Activated naive CD8-positive, alpha-beta T cell treated with anti-CD3 and anti-CD28 coated beads, Interleukin-2, amount 50 U/mL, for 16 hours (primary cell): ENCODE measurements around the gene DNAJC15.

Source experiments
- DNase-seq: peaks from one replicate; pipeline ENCODE4 v3.0.0-alpha.2; 2020; ENCODE audit warnings: low read depth, low spot score

DNAJC15 gene

DNA sequence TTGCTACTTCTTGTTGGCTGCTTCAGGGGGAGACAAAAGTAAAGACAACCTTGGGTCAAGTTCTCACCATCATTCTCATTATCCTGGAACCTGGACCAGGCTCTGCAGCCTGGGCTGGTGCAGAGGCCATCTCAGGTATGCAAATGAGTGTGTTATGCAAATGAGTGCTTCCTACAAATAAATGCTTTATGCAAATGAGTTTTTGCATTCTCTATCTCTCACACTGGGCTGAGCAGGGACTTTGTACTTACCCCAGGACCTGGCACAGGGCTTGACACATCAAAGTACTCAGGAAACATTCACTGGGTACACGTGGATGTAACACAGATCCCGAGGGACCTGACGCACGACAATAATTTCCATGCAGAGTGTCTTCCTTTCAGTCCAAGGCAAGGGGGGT, 103.0 kb downstream of the DNAJC15 start:
- DNase-seq = no peak

DNA sequence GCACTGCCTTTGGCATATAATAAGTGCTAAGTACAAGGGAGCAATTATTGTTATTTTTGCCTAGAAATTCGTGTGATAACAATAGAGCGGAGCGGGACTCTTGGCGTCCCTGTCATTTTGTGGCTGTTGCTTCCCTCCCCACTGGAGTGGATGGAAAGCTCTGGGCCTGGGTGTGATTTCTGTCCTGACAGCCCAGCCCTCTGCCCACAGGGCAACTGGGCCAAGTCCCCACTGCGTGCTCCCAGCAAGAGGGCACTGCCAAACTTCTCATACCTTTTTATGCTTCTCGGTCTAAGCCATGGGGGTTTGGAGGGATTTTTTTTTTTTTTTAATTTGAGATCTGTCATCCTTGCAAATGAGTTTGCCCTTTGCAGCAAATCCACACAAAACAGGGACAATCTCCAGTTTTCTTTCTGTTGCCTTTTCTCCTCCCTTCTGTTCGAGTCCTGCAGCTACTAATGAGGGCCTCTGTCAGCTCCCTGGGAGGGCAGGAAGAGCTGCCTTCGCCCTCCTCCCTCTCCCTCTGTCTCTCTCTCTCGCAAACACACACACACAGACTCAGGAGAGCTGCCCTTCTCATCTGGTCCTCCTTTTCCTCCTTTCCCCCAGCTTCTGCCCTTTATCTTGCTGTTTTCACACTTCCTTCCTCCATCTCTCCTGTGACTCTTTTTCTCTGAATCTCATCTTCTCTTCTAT, 103.9 kb downstream of the DNAJC15 start:
- no peak for DNase-seq

DNA sequence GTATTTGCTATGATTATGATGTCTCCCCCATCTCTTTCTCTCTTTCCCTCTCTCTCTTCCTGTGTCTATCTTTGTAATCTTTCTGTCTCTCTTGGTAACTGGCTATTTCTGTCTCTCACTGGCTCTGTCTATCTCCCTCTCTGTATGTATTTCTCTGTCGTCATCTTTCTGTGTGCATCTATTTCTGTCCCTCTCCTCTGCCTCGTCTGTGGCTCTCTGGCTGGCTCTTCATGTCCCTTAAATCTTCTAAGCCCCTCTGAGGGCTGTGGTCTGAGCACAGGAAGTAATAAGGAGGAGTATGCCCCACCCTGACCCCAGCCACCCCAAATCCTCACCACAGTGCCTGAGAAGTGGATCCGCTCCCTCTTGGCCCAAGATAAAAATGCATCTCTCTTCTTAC, 104.4 kb downstream of the DNAJC15 start:
- DNase-seq = no peak

DNA sequence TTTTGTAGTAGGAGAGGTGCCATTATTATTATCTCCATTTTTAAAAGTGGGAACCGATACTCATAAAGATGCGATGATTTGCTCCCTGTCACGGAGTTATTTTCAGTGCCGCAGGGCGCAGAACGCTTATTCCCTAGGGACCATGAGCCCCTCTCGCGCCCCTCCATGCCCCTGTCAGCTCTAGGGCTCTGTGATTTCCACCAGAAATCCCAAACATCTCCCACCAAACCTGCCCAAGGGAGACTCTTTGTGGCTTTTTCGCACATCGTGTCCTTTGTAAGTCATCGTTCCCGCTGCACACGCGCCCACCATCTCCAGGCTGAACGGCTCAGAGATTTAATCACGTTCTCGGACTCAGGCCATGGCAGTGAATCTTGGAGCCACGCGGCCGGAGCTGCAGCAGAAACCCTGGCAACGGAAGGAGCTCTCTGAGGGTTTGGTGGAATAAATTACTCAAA, 105.1 kb downstream of the DNAJC15 start:
- DNase-seq = no peak

DNA sequence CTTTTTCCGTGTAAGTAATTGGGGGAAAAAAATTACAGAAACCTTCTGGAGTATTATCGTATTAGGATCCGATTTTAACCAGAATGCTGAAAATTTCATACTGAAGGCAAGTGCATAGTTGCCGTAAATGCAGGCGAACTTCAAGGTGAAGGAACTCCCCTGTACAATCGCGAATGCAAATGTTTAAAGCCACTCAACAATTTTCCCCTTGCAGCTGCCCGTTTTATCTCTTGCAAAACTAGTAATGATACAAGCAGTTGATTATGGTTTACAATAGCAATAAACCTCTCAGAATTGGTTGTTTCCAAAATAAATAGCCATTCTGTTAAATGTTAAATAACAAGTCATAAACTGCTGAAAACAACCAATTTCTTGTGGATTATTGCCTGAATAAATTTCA, 105.7 kb downstream of the DNAJC15 start:
- no peak for DNase-seq

DNA sequence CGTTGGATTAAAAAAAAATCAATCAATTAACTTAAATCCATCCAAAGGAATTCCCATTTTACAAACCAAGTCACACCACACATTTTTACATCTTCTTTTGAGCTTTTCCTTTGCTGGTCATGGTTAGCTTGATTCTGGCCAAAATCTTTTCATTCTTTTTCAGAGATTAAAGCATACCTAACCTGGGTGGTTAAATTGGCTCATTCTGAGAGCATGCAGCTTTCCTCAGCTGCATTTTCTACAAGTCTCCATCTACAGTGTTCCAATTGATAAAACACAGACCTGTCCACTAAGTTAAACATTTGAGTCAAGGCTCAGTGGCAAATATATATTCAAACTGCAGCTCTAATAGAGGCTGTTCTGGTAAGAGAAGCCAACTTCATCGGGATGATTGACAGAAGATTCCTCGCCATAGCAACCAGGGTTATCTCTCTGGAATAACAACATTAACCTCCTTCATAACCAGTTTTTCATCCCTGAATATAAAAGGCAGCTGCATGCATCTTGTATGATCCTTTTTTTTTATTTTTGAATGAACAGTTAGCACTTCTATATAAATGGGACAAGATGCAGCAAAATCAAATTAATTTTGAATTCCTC, 106.2 kb downstream of the DNAJC15 start:
- DNase-seq = no peak

DNA sequence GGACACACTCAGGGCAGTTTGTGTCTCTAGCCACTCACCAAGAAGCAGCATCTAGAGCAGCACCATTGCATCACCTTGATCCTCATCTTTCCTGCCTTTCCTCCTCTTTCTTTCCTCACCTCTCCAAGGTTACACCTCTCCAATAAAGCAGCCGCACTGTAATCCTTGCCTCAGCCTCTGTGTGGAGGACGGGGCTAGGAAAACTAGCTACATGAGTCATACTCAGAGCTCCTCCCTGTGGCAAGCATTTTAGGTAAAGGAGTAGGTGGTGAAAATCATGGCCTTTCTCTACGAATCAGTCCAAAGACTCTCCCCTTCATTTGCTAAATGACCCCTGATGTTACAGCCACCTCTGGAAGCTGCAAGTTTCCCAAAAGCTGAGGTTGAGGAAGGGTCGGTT, 108.9 kb downstream of the DNAJC15 start:
- no peak for DNase-seq

DNA sequence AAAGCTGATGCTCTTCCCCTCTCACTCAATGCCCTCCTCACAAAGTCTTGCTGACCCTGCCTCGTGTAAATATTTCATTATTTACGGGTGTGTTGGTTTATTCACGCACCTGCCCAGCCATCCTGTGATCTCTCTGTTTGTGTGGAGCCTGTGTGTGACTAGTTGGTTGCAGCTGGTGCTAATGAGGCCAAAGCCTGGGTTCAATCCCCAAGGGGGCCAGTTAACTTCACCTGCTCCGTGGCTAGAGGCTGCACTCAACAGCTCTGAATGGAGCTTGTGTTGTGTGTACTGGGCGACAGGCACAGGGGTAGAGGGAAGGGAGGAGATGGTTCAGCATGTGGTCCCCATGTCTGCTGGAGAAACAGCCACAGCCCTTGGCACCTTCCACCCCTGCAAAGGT, 109.5 kb downstream of the DNAJC15 start:
- no peak for DNase-seq

DNA sequence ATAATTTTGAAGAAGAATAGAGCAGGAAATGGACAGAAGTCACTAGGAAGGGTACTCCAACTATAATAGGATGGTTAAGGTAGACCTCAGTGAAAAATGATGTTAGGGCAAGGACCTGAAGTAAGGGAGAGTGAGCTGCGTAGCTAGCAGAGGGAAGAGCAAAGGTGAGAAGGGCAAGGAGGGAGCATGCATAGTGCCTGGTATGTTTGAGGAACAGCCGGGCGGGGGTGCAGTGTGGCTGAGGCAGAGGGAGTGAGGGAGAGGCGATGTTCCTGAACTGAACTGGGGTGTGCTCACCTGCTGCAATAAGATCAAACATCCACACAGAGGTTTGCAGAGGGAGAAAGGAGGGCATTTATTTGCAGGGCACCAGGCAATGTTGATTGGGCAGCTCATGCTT, 110.4 kb downstream of the DNAJC15 start:
- DNase-seq = no peak

DNA sequence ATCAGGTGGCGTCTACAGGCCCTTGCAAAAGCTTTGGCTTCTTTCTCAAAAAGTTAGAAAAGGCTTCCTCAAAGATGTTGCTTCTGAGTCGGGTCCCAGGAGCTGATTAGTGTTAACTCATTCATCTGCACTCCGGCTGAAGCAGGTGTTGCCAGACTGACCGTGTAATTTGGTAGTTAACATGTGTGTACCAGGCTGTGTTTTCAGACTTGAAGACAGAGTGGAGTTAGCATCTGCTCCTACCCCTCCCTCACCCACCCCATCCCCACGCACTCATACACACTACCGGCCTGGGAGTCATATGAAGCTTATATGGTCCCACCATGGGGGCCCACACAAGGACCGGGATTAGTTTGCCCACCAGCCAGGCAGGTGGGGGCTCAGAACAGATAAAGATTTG, 111.5 kb downstream of the DNAJC15 start:
- DNase-seq = no peak

DNA sequence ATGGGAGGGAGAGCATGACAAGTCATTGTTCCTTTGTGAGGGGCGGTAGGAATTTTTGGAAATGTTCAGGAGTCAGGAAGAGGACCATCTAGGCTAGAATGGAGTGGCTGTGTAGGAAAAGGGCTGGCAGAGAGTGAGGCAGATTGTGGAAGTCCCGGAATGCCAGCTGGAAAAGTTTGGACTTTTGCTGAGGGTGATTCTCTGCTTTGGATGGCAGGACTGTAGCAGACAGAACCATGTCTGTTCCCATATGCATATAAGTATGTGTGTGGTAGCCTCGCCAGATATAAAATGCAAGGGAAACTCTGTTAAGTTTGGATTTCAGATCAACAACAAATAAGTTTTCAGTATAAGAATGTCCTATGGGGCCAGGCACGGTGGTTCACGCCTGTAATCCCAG, 112.1 kb downstream of the DNAJC15 start:
- no peak for DNase-seq

DNA sequence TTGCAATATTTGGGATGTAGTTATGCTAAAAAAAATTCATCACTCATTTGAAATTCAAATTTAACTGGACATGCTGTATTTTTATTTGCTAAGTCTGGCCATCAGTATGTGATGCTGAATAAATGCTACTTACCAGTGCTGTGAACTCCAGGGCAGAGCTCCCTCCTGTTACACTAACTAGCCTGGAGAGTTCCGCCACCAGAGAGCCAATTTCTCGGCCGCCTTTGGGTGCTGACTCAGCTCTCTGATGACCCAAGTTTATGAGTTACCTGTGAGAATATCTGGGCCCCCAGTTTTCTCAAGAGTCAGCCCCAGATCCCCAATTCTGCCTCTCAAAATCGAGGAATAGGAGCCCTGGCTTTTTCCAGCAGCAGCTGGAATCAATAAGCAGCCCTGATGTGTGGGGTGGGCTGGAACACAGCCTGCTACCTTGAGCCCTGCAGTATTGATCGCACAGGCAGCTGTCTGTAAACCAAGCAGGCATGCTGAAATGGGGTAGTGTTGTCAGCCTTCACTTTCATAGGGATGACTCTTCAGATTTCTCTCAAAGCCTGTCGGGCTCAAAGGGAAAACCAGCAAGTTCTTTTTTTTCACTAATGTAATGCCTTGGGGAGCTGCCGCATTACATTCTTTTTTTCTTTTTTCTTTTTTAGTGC, 113.7 kb downstream of the DNAJC15 start:
- no peak for DNase-seq

DNA sequence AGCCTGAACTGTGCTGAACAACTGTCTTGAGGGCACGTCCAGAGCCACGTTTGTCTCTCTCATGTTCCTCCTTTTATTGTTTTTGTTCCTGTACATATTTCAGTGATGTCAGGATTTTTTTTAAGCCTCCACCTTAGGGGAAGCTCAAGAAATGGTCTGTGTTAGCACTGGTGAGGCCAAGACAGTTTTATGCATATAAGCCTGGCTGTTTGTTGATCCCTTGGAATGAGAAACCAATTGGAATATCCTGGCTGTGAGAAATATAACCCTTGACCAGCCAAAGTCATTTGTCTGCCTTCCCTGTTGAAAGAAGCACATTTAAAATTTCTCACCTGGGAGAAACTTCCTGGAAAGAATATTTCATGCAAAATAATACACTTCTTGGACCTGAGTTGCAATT, 115.8 kb downstream of the DNAJC15 start:
- no peak for DNase-seq

DNA sequence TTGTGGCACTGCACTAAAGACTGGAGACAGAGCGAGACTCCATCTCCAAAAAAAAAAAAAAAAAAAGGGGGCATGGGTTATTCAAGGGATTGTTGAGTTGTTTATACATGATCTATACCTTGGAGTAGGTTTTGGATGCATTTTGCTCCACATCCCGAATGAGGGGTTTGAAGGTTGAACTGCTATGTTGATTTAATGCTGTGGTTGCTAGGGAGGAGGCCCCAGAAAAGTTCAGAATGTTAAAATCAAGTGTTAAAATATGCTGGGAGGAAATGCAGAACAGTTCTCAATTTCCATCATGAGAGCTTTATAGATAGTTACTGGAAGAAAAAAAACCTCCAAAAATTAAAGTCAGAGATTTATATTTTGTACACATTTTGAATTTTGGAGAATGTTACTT, 116.5 kb downstream of the DNAJC15 start:
- DNase-seq = no peak

DNA sequence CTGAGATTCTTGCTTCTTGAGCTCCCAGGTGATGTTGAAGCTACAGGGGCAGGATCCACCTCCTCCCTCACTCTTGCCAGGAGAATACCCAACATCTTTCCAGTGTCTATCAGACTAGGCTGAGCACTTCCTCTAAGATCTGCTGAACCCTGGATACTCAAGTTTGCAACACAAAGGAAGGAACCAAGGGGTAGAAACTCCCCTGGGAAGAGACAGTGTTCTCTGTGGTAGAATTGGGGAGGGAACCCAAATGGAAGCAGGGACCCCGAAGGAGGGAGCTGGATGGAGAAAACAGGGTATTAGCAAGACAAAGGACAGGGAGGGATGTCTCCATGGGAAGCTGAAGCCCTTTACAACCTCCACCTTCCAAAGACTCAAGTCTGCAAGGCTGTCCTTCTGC, 117.6 kb downstream of the DNAJC15 start:
- no peak for DNase-seq

DNA sequence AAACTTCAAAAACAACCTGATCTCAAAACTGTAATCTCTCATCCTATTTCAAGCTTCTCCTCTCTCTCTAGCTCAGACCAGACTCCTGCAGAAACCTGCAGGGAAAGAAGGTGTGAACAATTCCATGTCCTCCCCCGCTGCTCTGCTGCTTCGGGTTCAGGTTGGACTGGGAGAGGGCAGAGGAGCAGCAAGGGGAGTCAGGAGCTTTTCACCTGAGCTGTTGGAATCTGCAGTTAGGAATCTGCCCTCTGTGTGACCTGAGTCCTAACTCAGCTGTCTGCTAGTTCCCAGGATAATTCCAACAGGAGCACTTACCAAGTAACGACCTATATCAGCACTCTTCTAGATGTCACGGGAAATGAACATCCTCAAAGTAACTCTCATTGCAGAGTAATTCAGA, 118.3 kb downstream of the DNAJC15 start:
- no peak for DNase-seq

DNA sequence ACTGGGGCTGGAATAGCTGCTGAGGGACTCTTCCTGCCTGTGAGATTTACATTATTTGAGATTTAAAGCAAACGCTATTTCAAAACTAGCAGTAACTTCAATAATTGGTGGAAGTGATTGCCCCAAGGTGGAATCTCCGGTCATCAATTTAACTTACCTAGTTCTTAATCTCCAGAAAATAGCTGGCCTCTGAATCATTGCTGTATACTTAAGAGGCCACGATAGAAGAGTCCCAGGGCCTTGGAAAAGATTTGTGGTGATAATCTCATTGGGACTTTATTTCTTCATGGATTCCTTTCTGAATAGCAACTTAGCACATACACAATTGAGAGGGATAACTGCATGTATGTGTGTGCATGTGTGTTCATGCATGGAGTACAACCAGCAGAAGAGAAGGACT, 120.2 kb downstream of the DNAJC15 start:
- no peak for DNase-seq

DNA sequence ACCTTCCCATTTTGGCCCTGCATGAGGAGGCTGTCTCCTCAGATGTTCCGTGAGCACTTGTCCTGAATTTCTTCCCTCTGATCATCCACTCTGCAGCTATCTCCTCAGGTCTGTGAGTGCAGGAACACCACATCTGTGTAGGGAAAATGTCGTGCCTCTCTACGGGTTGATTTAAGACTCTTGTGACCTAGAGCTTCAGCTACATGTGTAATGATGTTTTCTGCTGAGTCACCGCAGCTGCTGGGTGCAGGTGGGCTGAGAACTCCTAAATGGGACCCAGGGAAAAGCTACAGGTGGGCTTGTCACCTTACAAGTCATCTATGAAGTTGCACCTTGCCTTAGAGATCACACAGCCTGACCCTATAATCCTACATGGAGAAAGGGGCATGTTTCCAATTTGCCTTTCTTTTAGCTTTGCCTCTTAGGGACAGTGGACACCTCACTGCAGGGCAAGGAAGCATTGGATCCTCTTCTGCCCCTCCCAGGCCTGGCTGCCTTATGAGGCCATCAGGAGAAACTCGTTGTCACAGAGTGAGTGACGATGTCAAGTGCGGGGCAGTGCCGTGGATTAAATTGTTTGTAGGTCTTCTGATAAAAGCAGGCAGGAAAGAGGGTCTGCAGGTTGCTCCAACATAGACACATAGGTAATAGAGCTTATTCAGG, 122.3 kb downstream of the DNAJC15 start:
- DNase-seq = no peak

DNA sequence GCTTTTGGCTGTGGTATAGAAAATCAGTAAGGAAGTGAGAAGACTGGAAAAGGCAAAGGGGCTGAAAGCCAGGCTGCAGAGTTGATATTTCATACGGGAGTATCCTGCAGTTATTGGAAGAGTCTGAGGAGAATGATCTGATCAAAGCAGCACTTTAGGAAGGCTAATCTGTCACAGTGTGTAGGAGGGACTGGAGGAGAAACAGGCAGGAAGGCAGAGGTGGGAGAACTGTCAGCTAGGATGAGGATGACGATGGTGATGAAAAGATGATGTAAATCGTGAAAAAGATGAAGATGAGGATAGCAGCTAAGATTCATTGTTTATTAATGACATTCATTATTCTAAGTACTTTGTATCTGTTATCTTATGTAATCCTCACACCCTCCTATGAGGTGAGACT, 123.0 kb downstream of the DNAJC15 start:
- DNase-seq = no peak

DNA sequence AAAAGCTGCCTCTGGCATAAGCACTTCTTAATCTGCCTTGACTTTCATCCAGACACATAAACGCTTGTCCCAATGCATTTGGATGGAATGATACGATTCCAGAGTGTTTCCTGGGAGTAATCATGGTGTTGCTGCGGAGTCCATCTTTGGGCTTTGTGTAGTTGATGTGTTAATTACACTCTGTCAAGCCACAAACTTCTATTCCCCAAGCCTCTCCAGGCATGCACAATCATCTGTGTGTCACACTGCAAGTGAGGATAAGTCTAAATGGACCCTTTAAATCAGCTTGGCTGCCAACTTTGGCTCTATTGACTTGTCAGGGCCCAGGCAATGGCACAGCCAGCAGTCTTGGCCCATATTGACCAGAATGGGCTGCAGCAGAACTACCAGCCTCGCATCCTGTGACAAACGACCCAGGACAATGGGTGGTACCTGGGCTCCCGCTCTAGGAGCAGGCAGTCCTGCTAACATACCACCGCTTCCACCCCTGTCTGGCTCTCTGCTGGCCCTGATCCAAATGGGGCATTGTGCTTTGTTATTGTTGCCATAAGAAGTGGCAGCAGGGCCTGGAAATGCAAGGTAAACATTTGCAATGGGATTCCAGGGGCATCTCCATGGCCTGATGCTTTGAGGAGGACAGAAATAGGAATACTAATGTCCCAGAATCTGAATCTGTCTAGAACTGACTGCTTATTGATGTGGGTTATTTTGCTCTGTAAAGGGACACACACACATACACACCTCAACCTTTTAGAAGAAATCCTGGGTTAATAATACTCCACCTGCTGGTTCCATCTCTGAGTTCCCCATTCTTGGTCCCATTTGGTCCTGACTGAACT, 127.2 kb downstream of the DNAJC15 start:
- DNase-seq = no peak

DNA sequence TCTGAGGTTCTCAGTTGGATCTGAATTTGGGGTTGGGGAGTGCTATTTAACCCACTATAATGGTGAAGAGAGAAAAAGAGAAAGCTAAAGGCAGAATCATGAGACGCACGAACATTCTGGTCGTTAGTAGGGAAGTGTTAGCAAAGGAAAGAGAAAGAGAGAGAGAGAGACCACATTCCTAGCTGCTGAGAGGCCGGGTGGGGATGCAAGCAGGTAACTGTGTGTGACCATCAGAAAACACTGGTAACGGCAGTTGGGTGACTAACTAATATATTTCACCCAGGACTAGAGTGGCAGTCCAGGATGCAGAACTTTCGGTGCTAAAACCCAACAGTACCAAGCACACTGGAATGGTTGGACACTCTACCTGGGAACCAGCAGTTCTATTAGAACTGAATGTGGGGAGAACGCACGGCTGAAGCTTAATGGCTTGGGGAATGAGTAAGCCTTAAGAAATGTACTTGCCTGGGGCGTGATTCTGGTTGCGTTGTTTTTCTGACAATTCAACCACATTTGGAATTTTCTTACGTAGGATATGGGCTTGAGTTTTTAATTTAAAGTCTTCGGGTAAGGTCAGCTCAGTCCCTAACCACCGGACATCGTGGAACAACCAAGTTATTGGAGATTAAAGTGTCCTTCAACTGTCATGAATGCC, 130.2 kb downstream of the DNAJC15 start:
- DNase-seq = no peak
